Keratinocyte (primary cell): ENCODE data around the gene ATM. TPM values are rescaled to one million over a fixed set of nuclear protein-coding genes. Genes with fewer than 3 reads are reported as not detected.

Experiments
- DNase-seq: peaks from one replicate; pipeline ENCODE4 v3.0.0-alpha.2; 2011; ENCODE audit warnings: low read depth, missing footprints, low spot score
- FAIRE-seq: peaks from 2 replicates; lab custom pipeline; 2011; peaks lifted over from hg19 to GRCh38; lab: Jason Lieb, UNC
- H2AFZ ChIP-seq: 2 replicates; pipeline ENCODE4 v1.6.0; 2012; ENCODE audit warnings: low read length, control low read depth, inconsistent platforms; ENCODE audit not compliant: control insufficient read depth
- H3K27ac ChIP-seq: 2 replicates; pipeline ENCODE4 v1.5.1; 2011; ENCODE audit warnings: low read length; ENCODE audit not compliant: control insufficient read depth, insufficient read depth
- H3K27me3 ChIP-seq: 3 replicates; pipeline ENCODE4 v1.6.0; 2011; ENCODE audit warnings: low read length; ENCODE audit not compliant: control insufficient read depth, insufficient read depth; ENCODE audit errors: extremely low read depth
- H3K36me3 ChIP-seq, 2 experiments: 2 replicates in 1 of 2; 3 replicates in 1 of 2; pipeline ENCODE4 v1.5.1; 2011; ENCODE audit warnings: low read length in 2 of 2, mild to moderate bottlenecking in 1 of 2; ENCODE audit not compliant: control insufficient read depth in 2 of 2, insufficient read depth in 2 of 2; ENCODE audit errors: extremely low read depth in 1 of 2
- H3K4me1 ChIP-seq: 3 replicates; pipeline ENCODE4 v1.5.1; 2011; ENCODE audit warnings: low read length; ENCODE audit not compliant: control insufficient read depth, insufficient read depth; ENCODE audit errors: extremely low read depth
- H3K4me2 ChIP-seq: 3 replicates; pipeline ENCODE4 v1.6.0; 2011; ENCODE audit warnings: low read depth, low read length; ENCODE audit not compliant: control insufficient read depth, insufficient read depth; ENCODE audit errors: extremely low read depth
- H3K4me3 ChIP-seq, 3 experiments: fragments of 200-600 bp in 1 of 3; sonication (generic) in 1 of 3; 2 replicates in 2 of 3; 3 replicates in 1 of 3; pipeline ENCODE4 v1.5.1; 2011 to 2016; ENCODE audit warnings: low read length in 3 of 3, mild to moderate bottlenecking in 3 of 3, control low read depth in 2 of 3, inconsistent platforms in 1 of 3, low read depth in 1 of 3, mixed read lengths in 1 of 3, mixed run types in 1 of 3, moderate library complexity in 1 of 3; ENCODE audit not compliant: control insufficient read depth in 2 of 3, insufficient read depth in 2 of 3; ENCODE audit errors: extremely low read depth in 1 of 3
- H3K79me2 ChIP-seq: 2 replicates; pipeline ENCODE4 v1.6.0; 2012; ENCODE audit warnings: low read length; ENCODE audit not compliant: control insufficient read depth, insufficient read depth
- H3K9ac ChIP-seq: 3 replicates; pipeline ENCODE4 v1.6.0; 2011; ENCODE audit warnings: low read length; ENCODE audit not compliant: control insufficient read depth, insufficient read depth; ENCODE audit errors: extremely low read depth
- H3K9me1 ChIP-seq: 3 replicates; pipeline ENCODE4 v1.6.0; 2011; ENCODE audit warnings: low read length; ENCODE audit not compliant: control insufficient read depth, insufficient read depth; ENCODE audit errors: extremely low read depth
- H3K9me3 ChIP-seq: 2 replicates; pipeline ENCODE4 v1.5.1; 2012; ENCODE audit warnings: low read depth, low read length; ENCODE audit not compliant: control insufficient read depth
- H4K20me1 ChIP-seq: 3 replicates; pipeline ENCODE4 v1.6.0; 2011; ENCODE audit warnings: low read length; ENCODE audit not compliant: control insufficient read depth, insufficient read depth; ENCODE audit errors: extremely low read depth
- EZH2 ChIP-seq: IDR thresholded peaks from one replicate; pipeline ENCODE4 v1.6.1; 2012; ENCODE audit warnings: inconsistent platforms, mild to moderate bottlenecking, low read length, moderate library complexity
- dilution Hi-C: fragments of 300-500 bp; cut with MboI; formaldehyde crosslinking; loops from one replicate; pipeline ENCODE4 v1.7.0; 2020; ENCODE audit warnings: low sequenced_read_pairs; ENCODE audit not compliant: extremely low pct_ligation_motif_present
- polyA plus RNA-seq, 5 experiments: library from polyadenylated mRNA; depleted of rRNA in 3 of 5; stranded (reverse) in 3 of 5; stranded (forward) in 1 of 5; unstranded in 1 of 5; fragments of >200 nt; gene quantifications; 1 replicate in 1 of 5; 2 replicates in 3 of 5; 3 replicates in 1 of 5; pipeline versions ENCODE4 v1.2.1 to v1.2.3, GENCODE V29; 2011 to 2012; ENCODE audit warnings: missing spikeins in 2 of 5, low read depth in 1 of 5, low replicate concordance in 1 of 5
- TF ChIP-seq, protein P1 (sequence below), 3 experiments: IDR thresholded peaks in 1 of 3; conservative IDR thresholded peaks in 1 of 3; optimal IDR thresholded peaks in 1 of 3; 2 replicates in 2 of 3; 3 replicates in 1 of 3; pipeline versions ENCODE3 to v1.5.1; 2011; ENCODE audit warnings: low read length in 3 of 3, mild to moderate bottlenecking in 3 of 3, moderate library complexity in 2 of 3, control low read depth in 1 of 3, inconsistent platforms in 1 of 3; ENCODE audit not compliant: insufficient read depth in 2 of 3; ENCODE audit errors: extremely low read depth in 1 of 3

ATM gene
- polyA plus RNA-seq, 1 donor (not counting 4 experiments of a cell fraction or from before 2014, with no cell fraction given), result 28.5 TPM

DNA sequence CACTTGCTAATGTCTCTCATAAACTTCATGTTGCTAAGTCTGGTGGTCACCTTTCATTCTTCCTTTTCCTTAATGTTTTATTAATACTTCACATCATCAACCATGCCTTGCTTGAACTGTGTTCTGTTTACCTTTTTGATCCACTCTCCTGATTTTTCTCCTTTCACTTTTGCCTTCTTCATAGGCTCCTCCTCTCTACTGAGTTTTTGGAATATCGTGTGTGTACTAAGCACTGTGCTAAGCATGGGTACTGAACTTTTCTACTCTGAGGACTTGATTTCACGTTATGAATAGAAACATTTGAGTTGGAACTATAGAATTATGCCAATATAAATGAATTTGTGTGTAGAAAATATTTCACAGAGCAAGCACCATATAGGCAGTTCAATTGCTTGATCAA, 90.6 kb downstream of the ATM start:
- Histone ChIP-seq H3K36me3 (no peaks in the 10 kb centered on the region), H3K79me2 (no peaks in the 10 kb centered on the region), H2AFZ (no peak overlapping the region), H3K4me3 (no peak overlapping the region), H3K27ac (no peak overlapping the region), H3K9me1 (no peaks in the 10 kb centered on the region), H3K4me1 (peaks cover 2% of the 10 kb centered on the region), H4K20me1 (no peaks in the 10 kb centered on the region), H3K4me2 (no peak overlapping the region), H3K9me3 (no peaks in the 10 kb centered on the region), H3K27me3 (no peaks in the 10 kb centered on the region), H3K9ac (no peak overlapping the region)
- DNase-seq (no peak), FAIRE-seq (no peak)
- dilution Hi-C loops, result no loop called here
- no peak for TF ChIP-seq EZH2
- TF ChIP-seq, protein P1, sequence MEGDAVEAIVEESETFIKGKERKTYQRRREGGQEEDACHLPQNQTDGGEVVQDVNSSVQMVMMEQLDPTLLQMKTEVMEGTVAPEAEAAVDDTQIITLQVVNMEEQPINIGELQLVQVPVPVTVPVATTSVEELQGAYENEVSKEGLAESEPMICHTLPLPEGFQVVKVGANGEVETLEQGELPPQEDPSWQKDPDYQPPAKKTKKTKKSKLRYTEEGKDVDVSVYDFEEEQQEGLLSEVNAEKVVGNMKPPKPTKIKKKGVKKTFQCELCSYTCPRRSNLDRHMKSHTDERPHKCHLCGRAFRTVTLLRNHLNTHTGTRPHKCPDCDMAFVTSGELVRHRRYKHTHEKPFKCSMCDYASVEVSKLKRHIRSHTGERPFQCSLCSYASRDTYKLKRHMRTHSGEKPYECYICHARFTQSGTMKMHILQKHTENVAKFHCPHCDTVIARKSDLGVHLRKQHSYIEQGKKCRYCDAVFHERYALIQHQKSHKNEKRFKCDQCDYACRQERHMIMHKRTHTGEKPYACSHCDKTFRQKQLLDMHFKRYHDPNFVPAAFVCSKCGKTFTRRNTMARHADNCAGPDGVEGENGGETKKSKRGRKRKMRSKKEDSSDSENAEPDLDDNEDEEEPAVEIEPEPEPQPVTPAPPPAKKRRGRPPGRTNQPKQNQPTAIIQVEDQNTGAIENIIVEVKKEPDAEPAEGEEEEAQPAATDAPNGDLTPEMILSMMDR (optimal IDR thresholded peaks at IDR 0.05 in 1 of 3, IDR thresholded peaks at IDR 0.05 in 1 of 3, conservative IDR thresholded peaks at IDR 0.05 in 1 of 3; ENCODE audit: extremely low read depth in 1 of 3, insufficient read depth in 2 of 3, low read length in 3 of 3), result no peak

DNA sequence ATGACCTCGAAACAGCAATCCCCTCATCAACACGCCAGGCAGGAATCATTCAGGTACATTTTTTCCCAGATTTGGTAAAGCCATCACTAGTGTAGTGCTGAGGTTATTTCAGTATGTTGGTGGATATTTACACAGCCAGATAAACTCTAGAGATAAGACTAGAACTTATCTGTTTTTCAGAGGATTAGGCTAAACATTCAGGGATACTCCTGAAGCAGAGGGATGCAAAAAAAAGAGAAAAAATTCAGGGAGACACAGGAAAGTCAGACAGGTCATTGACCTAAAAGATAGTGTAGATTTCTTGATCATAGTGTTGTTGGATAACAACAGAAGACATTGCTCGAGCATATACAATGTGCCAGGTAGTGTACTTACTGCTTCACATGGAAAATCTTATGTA, 93.2 kb downstream of the ATM start:
- H2AFZ ChIP-seq, result no peak overlapping the region
- peaks cover 16% of the 10 kb centered on the region for H3K4me1 ChIP-seq
- H3K36me3 ChIP-seq, result no peaks in the 10 kb centered on the region
- H3K4me3 ChIP-seq, result no peak overlapping the region
- FAIRE-seq (no peak), DNase-seq (no peak)
- H3K27ac ChIP-seq, result no peak overlapping the region
- TF ChIP-seq, protein P1 (optimal IDR thresholded peaks at IDR 0.05 in 1 of 3, IDR thresholded peaks at IDR 0.05 in 1 of 3, conservative IDR thresholded peaks at IDR 0.05 in 1 of 3; ENCODE audit: extremely low read depth in 1 of 3, insufficient read depth in 2 of 3, low read length in 3 of 3), result no peak
- TF ChIP-seq EZH2, result no peak
- H3K9me3 ChIP-seq, result no peaks in the 10 kb centered on the region
- no peak overlapping the region for H3K4me2 ChIP-seq
- H3K9ac ChIP-seq, result no peak overlapping the region
- dilution Hi-C loops, result no loop called here
- H3K79me2 ChIP-seq, result no peaks in the 10 kb centered on the region
- no peaks in the 10 kb centered on the region for H3K9me1 ChIP-seq
- no peaks in the 10 kb centered on the region for H4K20me1 ChIP-seq
- no peaks in the 10 kb centered on the region for H3K27me3 ChIP-seq
